Liver (tissue), 3 donors: ENCODE measurements around the gene UBE2C.

Source experiments
- EGR1 ChIP-seq, 2 donors: IDR thresholded peaks; 2 replicates each; pipeline ENCODE4 v1.6.1; 2016 to 2018; ENCODE audit warnings: antibody characterized with exemption in 2 of 2, low read depth in 2 of 2
- JUND ChIP-seq, 2 donors: IDR thresholded peaks; 2 replicates each; pipeline ENCODE4 v1.6.1; 2016; ENCODE audit warnings: antibody characterized with exemption in 2 of 2
- NR2F2 ChIP-seq: IDR thresholded peaks from 2 replicates; pipeline ENCODE4 v1.6.1; 2016; ENCODE audit warnings: antibody characterized with exemption
- TF ChIP-seq, protein P1 (sequence below): fragments of 150-350 bp; IDR thresholded peaks from 2 replicates; pipeline ENCODE4 v1.5.1; 2017; ENCODE audit warnings: improper control_type of control experiment, low read depth, low read length; ENCODE audit not compliant: missing input control
- TF ChIP-seq, protein P2 (sequence below): IDR thresholded peaks from 2 replicates; pipeline ENCODE4 v1.6.1; 2016; ENCODE audit warnings: antibody characterized with exemption
- donor health status: healthy.
- donor health status: healthy.

DNA sequence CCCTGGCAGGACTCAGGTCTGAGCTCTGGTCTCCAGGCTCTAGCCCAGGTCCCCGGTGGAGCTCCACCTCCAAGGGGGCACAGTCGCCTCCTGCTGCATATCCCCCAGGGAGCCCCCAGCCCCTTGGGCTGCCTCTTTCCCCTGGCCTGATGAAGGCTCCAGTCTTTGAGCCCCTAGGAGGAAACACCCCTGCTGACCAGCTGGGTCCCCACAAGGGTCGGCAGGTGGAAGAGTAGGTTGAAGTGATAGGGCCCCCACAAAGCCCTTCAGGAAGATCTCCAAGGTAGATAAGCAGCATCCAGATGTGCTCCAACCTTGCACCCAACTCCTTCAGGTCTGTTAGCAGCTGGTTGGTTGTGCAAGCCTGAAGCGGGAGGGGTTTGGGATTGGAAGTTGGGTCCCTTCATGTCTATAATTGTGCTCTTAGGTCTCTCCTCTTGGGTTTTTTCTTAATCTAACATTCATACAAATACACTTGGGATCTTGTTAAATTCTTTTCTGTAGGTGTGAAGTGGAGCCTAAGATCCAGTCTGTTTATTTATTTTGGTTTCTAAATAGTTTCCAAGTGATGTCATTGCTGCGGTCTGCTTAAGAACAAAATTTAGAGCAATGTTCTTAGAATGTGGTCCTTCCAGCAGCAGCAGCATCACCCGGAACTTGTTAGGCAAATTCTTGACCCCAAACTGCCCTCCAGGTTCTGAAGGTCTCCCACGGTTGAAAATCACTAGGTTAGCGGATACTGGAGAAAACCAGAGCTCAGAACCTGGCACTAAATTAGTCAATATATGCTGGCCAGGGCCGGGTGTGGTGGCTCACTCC, 5.1 kb downstream of the UBE2C start:
- TF ChIP-seq JUND (IDR thresholded peaks at IDR 0.05) (no peak), NR2F2 (no peak), EGR1 (IDR thresholded peaks at IDR 0.05; ENCODE audit: low read depth in 2 of 2) (no peak)
- TF ChIP-seq, protein P1, sequence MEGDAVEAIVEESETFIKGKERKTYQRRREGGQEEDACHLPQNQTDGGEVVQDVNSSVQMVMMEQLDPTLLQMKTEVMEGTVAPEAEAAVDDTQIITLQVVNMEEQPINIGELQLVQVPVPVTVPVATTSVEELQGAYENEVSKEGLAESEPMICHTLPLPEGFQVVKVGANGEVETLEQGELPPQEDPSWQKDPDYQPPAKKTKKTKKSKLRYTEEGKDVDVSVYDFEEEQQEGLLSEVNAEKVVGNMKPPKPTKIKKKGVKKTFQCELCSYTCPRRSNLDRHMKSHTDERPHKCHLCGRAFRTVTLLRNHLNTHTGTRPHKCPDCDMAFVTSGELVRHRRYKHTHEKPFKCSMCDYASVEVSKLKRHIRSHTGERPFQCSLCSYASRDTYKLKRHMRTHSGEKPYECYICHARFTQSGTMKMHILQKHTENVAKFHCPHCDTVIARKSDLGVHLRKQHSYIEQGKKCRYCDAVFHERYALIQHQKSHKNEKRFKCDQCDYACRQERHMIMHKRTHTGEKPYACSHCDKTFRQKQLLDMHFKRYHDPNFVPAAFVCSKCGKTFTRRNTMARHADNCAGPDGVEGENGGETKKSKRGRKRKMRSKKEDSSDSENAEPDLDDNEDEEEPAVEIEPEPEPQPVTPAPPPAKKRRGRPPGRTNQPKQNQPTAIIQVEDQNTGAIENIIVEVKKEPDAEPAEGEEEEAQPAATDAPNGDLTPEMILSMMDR = no peak
- TF ChIP-seq, protein P2, sequence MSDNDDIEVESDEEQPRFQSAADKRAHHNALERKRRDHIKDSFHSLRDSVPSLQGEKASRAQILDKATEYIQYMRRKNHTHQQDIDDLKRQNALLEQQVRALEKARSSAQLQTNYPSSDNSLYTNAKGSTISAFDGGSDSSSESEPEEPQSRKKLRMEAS = no peak
